Ishikawa (cell line): ENCODE measurements around the gene TOMM40.

ENCODE experiments used
- CEBPB ChIP-seq: IDR thresholded peaks from 2 replicates; pipeline ENCODE4 v1.6.1; 2012
- CREB1 ChIP-seq: IDR thresholded peaks from 2 replicates; pipeline ENCODE4 v1.6.1; 2012; ENCODE audit warnings: low read depth
- EGR1 ChIP-seq: IDR thresholded peaks from 2 replicates; pipeline ENCODE4 v1.6.1; 2012
- EP300 ChIP-seq: IDR thresholded peaks from 2 replicates; pipeline ENCODE4 v1.6.1; 2012; ENCODE audit warnings: borderline replicate concordance
- FOXM1 ChIP-seq: IDR thresholded peaks from 2 replicates; pipeline ENCODE4 v1.6.1; 2012; ENCODE audit warnings: low read depth, borderline replicate concordance
- MAX ChIP-seq: IDR thresholded peaks from 2 replicates; pipeline ENCODE4 v1.6.1; 2012
- NFIC ChIP-seq: IDR thresholded peaks from 2 replicates; pipeline ENCODE4 v1.6.1; 2012
- RAD21 ChIP-seq: IDR thresholded peaks from 2 replicates; pipeline ENCODE4 v1.6.1; 2012; ENCODE audit warnings: low read depth
- REST ChIP-seq: IDR thresholded peaks from 2 replicates; pipeline ENCODE4 v1.6.1; 2012; ENCODE audit warnings: low read depth, mild to moderate bottlenecking
- TAF1 ChIP-seq: IDR thresholded peaks from 2 replicates; pipeline ENCODE4 v1.6.1; 2012; ENCODE audit warnings: low read depth, mild to moderate bottlenecking
- TCF12 ChIP-seq: IDR thresholded peaks from 2 replicates; pipeline ENCODE4 v1.6.1; 2012; ENCODE audit warnings: low read depth
- TEAD4 ChIP-seq: IDR thresholded peaks from 2 replicates; pipeline ENCODE4 v1.6.1; 2012
- USF1 ChIP-seq: IDR thresholded peaks from 2 replicates; pipeline ENCODE4 v1.6.1; 2012
- YY1 ChIP-seq: IDR thresholded peaks from 2 replicates; pipeline ENCODE4 v1.6.1; 2012; ENCODE audit warnings: low read depth
- ZBTB7A ChIP-seq: IDR thresholded peaks from 2 replicates; pipeline ENCODE4 v1.6.1; 2012; ENCODE audit warnings: low read depth

Gene TOMM40

GRCh38 chr19:44863990-44864389 is 27.1 kb upstream of the TOMM40 start:
- TF ChIP-seq NFIC, result no peak
- no peak for TF ChIP-seq RAD21
- TF ChIP-seq USF1, result no peak
- no peak for TF ChIP-seq TCF12
- no peak for TF ChIP-seq REST
- TF ChIP-seq FOXM1, result no peak
- no peak for TF ChIP-seq TEAD4
- no peak for TF ChIP-seq EGR1
- no peak for TF ChIP-seq EP300
- TF ChIP-seq CEBPB, result no peak
- no peak for TF ChIP-seq CREB1
- TF ChIP-seq ZBTB7A, result no peak

- TF ChIP-seq REST (no peak), FOXM1 (no peak), CREB1 (no peak), CEBPB (no peak)
Observed at GRCh38 chr19:44865196-44865767, 25.8 kb upstream of the TOMM40 start.

- no peak for TF ChIP-seq TCF12
- TF ChIP-seq CEBPB, result no peak
- no peak for TF ChIP-seq CREB1
- TF ChIP-seq USF1, result no peak
- TF ChIP-seq TEAD4, result no peak
- TF ChIP-seq FOXM1, result no peak
- TF ChIP-seq RAD21, result no peak
- no peak for TF ChIP-seq EP300
- TF ChIP-seq MAX, result no peak
- TF ChIP-seq TAF1, result no peak
- no peak for TF ChIP-seq REST
- no peak for TF ChIP-seq ZBTB7A
Observed at GRCh38 chr19:44866664-44867063, 24.4 kb upstream of the TOMM40 start.

GRCh38 chr19:44867578-44867977 is 23.5 kb upstream of the TOMM40 start:
- TF ChIP-seq TCF12 (no peak), EP300 (no peak), REST (no peak), FOXM1 (no peak), CEBPB (no peak), MAX (no peak), YY1 (no peak), NFIC (no peak), TAF1 (no peak), ZBTB7A (no peak), TEAD4 (no peak), USF1 (no peak), RAD21 (no peak)
